MV-4-11 (cell line): ENCODE data around the gene DCLRE1C.
"Not testable (repeated sequence)": the region's sequence is repeated elsewhere in the genome, so short reads cannot be mapped to it uniquely, and the experiment has no call there.

Experiments
- DNase-seq: peaks from one replicate; lab custom pipeline; 2025; lab: John Stamatoyannopoulos, UW

DCLRE1C gene

DNA sequence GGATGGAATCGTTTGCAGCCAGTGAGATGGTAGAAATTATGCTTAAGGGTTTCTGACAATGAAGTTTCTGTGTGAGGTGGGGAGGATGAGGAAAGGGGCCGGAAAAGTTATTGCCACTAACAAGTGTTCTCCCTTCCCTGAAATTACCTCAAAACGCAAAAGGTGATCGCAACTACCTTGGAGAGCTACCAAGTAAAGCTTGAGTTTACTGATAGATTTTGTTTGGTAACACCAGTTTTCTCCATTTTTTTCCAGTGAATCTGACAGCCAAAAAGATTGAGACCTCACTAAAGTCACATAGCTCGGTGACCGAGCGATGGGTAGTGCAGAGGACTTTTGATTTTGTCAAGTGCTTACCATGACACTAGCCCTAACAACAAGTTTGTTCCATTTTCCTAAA is 73.7 kb downstream of the DCLRE1C start:
- DNase-seq, result no peak

DNA sequence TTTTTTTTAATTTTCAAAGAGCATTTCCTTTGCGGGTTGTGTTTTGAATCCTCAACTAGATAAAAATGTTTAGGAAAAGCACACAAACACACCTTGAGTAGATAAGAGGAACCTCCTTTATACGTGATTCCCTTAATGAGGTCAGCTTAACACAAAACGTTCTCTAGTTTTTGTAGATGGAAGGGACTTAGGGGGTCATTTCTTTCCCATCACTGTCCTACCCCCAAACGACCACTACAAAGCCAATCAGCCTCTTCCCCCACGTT is 74.0 kb downstream of the DCLRE1C start:
- no peak for DNase-seq

DNA sequence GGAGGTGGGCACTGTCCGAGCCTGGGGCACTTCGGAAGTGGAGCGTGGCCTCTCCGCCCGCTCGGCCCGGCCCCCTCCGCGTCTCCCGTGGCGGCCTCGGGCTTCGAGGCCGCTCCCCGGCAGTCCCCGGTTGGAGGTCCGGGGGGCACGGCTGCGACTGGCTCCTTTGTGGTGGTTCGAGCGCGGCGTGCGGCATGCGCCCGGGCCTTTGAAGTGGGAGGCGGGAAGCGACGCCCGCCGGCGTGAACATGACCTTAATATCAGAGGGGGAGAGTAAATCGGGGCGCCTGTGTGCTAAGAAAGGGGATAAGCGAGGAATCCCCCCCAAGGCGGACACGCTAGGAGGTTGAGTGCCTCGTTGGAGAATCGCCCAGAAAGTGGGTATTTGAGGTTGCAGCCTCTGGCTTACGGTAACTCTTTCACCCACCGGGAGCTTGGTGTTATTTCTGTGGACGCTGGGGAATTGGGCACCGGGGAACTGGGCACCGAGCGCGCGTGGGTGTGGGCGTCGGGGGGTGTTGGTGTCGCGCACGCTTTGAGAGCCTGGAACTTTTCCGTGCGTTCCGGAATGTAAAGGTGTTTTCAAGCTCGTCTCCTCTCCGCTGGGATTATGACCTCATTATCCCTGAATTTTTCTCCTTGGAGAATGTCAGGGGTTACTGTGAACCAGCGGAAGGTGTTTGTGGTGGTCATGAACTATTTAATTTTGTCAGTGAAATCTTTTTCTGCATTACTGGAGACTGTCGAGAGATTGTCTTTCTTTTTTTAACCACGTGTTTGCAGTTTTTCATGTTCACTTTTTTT is 74.6 kb downstream of the DCLRE1C start:
- no peak for DNase-seq

DNA sequence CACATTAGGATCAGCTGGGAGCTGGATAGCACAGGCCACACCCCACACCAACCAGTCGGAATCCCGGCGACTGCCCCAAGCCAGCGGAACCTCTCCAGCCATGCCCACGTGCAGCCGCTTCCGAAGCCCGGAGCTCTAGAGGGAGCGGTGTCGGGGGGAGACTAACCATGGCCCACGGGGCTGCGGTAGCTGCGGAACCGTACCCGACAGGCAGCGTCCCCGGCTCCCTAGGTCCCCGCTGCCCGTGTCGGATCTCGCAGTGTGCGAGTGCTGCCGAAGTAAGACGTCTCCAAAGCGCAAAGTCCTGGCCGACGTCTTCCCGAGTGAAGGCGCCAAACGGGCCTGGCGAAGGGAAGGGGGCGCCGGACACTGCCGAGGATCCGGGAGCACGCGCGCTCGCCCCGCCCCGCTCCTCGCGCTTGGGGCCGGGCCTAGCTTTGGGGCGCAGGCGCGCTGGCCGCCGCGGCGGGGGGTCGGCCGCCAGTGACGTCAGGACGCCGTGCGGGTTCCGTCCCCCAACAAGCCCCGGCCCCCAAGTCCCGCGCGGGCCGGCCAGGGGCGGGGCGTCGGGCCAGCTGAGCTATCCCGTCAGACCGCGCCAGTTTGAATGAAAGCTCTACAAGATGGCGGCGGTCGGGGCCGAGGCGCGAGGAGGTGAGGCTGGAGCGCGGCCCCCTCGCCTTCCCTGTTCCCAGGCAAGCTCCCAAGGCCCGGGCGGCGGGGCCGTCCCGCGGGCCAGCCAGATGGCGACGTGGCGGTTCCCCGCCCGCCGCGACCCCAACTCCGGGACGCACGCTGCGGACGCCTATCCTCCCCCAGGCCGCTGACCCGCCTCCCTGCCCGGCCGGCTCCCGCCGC is 75.4 kb downstream of the DCLRE1C start, which contains the start of gene SUV39H2:
TSS of gene SUV39H2 (plus strand) at position 601 of the 858 bp plus-strand sequence. CDS start at position 624, 23 bp downstream.
- peak; percentile 91 for DNase-seq

- no peak for DNase-seq
Measured at GRCh38 chr10:14876764-14877163, 77.1 kb downstream of the DCLRE1C start.

DNA sequence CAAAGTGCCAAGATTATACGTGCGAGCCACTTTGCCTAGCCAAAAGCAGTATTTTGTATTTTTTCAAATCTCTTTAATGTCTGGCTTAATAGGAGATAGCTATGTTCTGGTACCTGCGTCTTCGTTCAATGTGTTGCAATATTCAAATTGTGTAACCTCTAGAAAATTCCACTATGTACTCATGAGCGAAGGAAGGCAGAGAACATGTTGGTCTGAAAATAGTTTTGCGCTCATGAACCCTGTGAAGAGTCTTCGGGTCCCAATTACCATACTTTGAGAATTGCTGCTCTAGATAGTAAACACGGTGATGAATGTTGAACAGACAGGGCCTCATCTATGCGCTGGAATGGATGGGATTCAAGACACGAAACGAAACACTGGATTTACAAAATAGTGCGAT is 78.0 kb downstream of the DCLRE1C start:
- no peak for DNase-seq

- no peak for DNase-seq
Measured at GRCh38 chr10:14873090-14873760, 80.7 kb downstream of the DCLRE1C start.

DNA sequence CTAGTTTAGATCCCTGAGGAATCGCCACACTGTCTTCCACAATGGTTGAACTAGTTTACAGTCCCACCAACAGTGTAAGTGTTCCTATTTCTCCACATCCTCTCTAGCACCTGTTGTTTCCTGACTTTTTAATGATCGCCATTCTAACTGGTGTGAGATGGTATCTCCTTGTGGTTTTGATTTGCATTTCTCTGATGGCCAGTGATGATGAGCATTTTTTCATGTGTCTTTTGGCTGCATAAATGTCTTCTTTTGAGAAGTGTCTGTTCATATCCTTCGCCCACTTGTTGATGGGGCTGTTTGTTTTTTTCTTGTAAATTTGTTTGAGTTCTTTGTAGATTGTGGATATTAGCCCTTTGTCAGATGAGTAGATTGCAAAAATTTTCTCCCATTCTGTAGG is 89.0 kb downstream of the DCLRE1C start:
- not testable (repeated sequence) for DNase-seq

DNA sequence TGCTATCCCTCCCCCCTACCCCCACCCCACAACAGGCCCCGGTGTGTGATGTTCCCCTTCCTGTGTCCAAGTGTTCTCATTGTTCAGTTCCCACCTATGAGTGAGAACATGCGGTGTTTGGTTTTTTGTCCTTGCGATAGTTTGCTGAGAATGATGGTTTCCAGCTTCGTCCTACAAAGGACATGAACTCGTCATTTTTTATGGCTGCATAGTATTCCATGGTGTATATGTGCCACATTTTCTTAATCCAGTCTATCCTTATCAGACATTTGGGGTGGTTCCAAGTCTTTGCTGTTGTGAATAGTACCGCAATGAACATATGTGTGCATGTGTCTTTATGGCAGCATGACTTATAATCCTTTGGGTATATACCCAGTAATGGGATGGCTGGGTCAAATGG is 89.4 kb downstream of the DCLRE1C start:
- DNase-seq, result not testable (repeated sequence)

- no peak for DNase-seq
Measured at GRCh38 chr10:14860791-14861190, 93.1 kb downstream of the DCLRE1C start.

- peak; percentile 30 for DNase-seq
Measured at GRCh38 chr10:14859775-14860174, 94.1 kb downstream of the DCLRE1C start.

DNA sequence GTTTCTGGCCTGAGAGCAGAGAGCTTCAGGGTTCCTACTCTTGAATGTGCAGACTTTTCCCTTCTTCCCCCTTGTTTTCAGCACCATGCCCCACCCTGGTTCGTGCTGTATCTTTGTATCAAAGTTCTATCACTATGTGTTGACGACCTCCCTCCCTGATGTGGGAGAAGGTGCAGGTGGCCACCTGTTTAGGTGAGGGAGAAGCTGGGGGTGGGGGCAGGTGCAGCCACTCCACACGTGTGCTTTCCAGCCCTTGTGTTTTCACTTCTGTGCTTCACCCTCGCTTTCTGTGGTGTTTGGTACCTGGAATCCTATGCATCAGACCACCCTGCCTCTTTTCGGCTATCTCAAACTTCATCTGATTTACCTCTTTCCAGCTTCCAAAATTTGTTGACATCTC is 94.9 kb downstream of the DCLRE1C start:
- DNase-seq, result no peak

GRCh38 chr10:14858338-14858960 is 95.4 kb downstream of the DCLRE1C start:
- DNase-seq, result peak; percentile 15

DNA sequence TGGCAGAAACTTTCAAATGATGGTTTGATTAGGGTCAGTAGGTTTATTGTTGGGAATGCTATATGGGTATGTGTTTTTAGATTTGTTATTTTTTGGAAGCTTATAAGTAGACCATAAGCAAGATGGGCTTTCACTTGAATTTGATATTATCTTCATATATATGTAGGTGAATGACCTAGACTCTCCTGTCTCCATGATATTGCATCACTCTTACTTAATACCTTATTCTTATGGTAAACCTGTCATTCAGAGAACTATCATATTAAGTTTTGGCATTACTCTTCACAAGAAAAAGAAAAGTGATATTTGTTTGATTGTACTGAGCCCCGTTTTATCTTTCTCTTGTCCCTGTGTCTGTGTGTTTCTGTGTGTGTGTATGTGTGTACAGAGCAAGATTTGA is 98.4 kb downstream of the DCLRE1C start:
- no peak for DNase-seq

DNA sequence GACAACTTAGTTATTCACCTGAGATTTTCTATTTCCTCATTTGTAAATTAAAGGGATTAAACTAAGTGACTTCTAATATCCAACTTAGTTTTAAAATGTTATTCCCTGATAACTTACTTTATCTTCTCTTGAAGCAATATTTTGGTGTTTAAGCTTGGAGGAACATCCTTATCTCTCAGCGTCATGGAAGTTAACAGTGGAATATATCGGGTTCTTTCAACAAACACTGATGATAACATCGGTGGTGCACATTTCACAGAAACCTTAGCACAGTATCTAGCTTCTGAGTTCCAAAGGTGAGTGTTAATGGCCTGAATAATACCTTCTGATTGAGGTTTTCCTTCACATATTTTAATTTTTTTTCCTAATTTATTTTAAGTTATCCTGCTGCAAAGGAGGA is 101.7 kb downstream of the DCLRE1C start:
- DNase-seq, result no peak
